GM06990 (cell line): ENCODE results near the gene MEF2D.

ENCODE experiments used
- DNase-seq: peaks from one replicate; pipeline ENCODE4 v3.0.0-alpha.2; 2011; ENCODE audit not compliant: insufficient read length; ENCODE audit errors: extremely low read depth
- H3K27me3 ChIP-seq: replicated peaks from 2 replicates; pipeline ENCODE4 v1.6.0; 2011; ENCODE audit warnings: low read length; ENCODE audit not compliant: control insufficient read depth, insufficient read depth
- H3K36me3 ChIP-seq: 2 replicates; pipeline ENCODE4 v1.5.1; 2011; ENCODE audit warnings: low read length; ENCODE audit not compliant: control insufficient read depth, insufficient read depth
- H3K4me3 ChIP-seq: replicated peaks from 2 replicates; pipeline ENCODE4 v1.5.1; 2011; ENCODE audit warnings: low read depth, mild to moderate bottlenecking, control low read depth, low read length
- TF ChIP-seq, protein P1 (sequence below): IDR thresholded peaks from 2 replicates; pipeline ENCODE4 v1.5.1; 2011; ENCODE audit warnings: low read length, control low read depth, mild to moderate bottlenecking, inconsistent platforms; ENCODE audit not compliant: insufficient read depth, poor library complexity, severe bottlenecking

MEF2D gene

DNA sequence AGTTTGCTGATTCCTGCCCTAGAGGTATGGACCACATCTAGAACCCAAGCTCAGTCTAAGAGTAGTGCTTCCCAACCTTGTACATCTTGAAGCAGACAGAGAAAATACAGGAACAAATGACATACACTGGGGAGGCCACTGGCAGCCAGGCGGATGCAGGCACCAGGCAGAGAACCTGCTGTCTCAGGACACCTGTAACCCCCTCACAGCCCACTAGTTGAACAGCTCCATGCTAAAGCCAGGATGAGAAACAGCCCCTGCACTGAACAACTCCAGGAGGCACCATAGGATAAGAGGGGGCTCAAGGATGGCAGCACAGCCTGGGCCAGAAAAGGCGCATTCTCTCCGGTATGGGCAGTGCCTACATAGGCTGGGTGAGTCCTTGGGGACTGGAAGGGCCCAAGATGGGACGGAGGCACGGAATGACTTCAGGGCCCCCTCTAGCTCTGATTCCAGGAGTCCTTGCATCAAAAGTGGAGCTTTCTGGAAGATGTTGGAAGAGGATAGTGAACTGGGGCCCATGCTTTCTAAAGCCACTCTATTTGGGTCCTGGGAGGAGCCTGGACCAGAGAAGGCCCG is 16.0 kb downstream of the MEF2D start:
- Histone ChIP-seq H3K36me3 (peaks cover 31% of the 10 kb centered on the region), H3K4me3 (no peak overlapping the region), H3K27me3 (no peaks in the 10 kb centered on the region)
- TF ChIP-seq, protein P1, sequence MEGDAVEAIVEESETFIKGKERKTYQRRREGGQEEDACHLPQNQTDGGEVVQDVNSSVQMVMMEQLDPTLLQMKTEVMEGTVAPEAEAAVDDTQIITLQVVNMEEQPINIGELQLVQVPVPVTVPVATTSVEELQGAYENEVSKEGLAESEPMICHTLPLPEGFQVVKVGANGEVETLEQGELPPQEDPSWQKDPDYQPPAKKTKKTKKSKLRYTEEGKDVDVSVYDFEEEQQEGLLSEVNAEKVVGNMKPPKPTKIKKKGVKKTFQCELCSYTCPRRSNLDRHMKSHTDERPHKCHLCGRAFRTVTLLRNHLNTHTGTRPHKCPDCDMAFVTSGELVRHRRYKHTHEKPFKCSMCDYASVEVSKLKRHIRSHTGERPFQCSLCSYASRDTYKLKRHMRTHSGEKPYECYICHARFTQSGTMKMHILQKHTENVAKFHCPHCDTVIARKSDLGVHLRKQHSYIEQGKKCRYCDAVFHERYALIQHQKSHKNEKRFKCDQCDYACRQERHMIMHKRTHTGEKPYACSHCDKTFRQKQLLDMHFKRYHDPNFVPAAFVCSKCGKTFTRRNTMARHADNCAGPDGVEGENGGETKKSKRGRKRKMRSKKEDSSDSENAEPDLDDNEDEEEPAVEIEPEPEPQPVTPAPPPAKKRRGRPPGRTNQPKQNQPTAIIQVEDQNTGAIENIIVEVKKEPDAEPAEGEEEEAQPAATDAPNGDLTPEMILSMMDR: no peak
- no peak for DNase-seq

GRCh38 chr1:156483397-156483796 is 17.2 kb downstream of the MEF2D start:
- Histone ChIP-seq H3K4me3 (no peak overlapping the region), H3K27me3 (no peaks in the 10 kb centered on the region), H3K36me3 (peaks cover 38% of the 10 kb centered on the region)
- TF ChIP-seq, protein P1: no peak
- no peak for DNase-seq

- H3K36me3 ChIP-seq: peaks cover 43% of the 10 kb centered on the region
- no peak for DNase-seq
- no peak overlapping the region for H3K4me3 ChIP-seq
- H3K27me3 ChIP-seq: no peaks in the 10 kb centered on the region
- TF ChIP-seq, protein P1: no peak
Measured at GRCh38 chr1:156482276-156482675, 18.3 kb downstream of the MEF2D start.

- H3K4me3 ChIP-seq: no peak overlapping the region; the same call in 1 of the 2 replicates
- TF ChIP-seq, protein P1: no peak
- H3K27me3 ChIP-seq: no peaks in the 10 kb centered on the region
- no peak for DNase-seq
- H3K36me3 ChIP-seq: peaks cover 51% of the 10 kb centered on the region
Measured at GRCh38 chr1:156481527-156481926, 19.0 kb downstream of the MEF2D start.

DNA sequence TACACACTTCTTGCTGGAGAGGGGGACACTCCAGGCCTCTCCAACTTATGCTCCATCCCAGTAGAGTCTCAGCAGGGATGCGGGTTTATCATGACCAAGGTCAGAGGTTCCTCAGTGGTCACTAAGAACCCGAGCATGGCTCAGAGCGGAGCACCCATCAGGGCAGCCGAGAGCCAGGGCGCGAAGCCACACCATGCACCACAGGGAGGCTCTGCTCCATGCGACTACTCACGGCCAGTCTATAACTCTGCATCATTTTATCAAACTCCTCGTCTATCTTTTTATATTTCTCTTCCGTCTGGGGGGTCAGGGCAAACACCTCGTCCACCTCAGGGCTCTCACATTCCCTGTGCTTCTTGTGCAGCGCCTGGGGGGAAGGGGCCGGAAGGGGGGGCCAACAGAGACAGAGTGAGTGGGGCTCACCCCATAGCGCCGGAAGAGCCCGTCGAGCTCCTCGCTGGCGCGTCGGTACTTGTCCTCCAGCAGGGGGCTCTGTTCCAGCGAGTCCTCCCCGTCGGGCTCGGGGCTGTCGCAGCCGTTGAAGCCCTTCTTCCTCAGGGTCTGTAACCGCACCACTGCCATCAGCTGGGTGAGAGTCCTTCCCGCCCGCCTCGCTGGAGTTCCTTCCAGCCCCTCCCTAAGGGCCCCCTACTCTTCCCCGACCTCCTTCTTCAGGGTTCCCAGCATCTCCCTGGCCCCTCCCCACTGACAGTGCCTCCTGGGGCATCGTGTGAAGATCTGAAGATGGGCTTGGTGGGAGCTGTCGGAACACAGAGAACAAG is 20.0 kb downstream of the MEF2D start:
- H3K36me3 ChIP-seq: peaks cover 57% of the 10 kb centered on the region
- TF ChIP-seq, protein P1: peak; percentile 91
- H3K27me3 ChIP-seq: no peaks in the 10 kb centered on the region
- H3K4me3 ChIP-seq: no peak overlapping the region
- peak; percentile 76 for DNase-seq
